Measurements from ENCODE around the gene THSD7B. TPM values are rescaled to one million over a fixed set of nuclear protein-coding genes. Genes with fewer than 3 reads are reported as not detected.

Gene THSD7B
- total and polyA plus RNA-seq, 9 of the 15 experiments (the other 6 are each of a cell fraction or from before 2014, with no cell fraction given) = not detected

DNA sequence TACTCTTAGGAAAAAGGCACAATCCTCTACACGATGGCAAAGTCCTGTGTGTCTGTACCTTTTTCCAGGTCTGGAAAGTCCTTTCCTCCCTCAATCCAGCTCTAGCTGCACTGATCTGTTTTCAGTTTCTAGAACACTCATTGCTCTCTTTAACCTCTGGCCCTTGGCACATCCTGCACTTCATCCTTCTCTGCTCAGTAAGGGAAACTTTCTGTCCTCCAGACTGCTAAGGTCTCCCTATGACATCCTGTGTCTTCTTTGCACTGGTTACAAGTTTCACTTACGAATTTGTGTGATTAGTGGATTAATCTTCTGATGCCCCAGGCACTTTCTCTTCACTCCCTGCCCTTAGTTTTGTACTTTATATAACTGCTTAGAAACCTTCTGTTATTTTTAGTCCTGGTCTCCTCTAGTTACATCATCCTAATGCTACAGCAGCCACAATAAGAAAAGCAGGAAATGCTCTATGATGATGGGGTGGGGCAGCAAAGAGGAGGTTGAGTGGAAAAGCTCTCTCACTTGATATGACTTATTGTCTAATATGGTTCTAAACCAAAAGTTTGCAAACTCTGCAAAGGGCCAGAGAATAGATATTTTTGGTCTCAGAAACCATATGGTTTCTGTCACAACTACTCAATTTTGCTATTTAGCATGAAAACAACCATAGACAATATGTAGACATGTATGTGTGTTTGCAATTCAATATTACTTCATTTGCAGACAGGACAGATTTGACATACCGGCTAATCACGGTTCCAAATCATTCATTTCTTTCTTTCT lies 568.2 kb downstream of the THSD7B start:
- Histone ChIP-seq H3K36me3 (ENCODE audit: control insufficient read depth, insufficient read depth, low read length) (no peaks in the 10 kb centered on the region), H3K79me2 (ENCODE audit: control insufficient read depth, insufficient read depth, low read length) (no peaks in the 10 kb centered on the region), H2AFZ (ENCODE audit: low read depth, low read length) (no peak overlapping the region), H3K4me1 (replicated peaks in 1 of 2; ENCODE audit: control insufficient read depth in 2 of 2, insufficient read depth in 2 of 2, low read length in 2 of 2) (no peaks in the 10 kb centered on the region), H3K9me1 (ENCODE audit: control insufficient read depth, insufficient read depth, low read length) (no peaks in the 10 kb centered on the region), H3K4me3 (no peak overlapping the region), H3K4me2 (ENCODE audit: insufficient read depth, low read length) (no peak overlapping the region), H4K20me1 (replicated peaks; ENCODE audit: control insufficient read depth, insufficient read depth, low read length) (no peaks in the 10 kb centered on the region), H3K27ac (ENCODE audit: extremely low read depth, low read depth, low read length) (no peak overlapping the region), H3K27me3 (ENCODE audit: control insufficient read depth in 2 of 2, insufficient read depth in 2 of 2, low read length in 2 of 2) (no peaks in the 10 kb centered on the region), H3K9ac (ENCODE audit: insufficient read depth in 1 of 2, low read depth in 2 of 2, low read length in 2 of 2) (no peak overlapping the region), H3K9me3 (replicated peaks; ENCODE audit: control insufficient read depth, insufficient read depth, low read depth, low read length) (no peaks in the 10 kb centered on the region)
- ChIA-PET POLR2A (no interaction called here), CTCF (ENCODE audit: low intra/inter-chr PET ratio) (no interaction called here)
- BruUV-seq (replicated peaks) = no TSS peak
- 0% methylated on average over 3 of the region's 4 CpGs for WGBS (ENCODE audit: insufficient coverage, low coverage, missing lambda C conversion rate)
- no peak for TF ChIP-seq HNRNPH1 (optimal IDR thresholded peaks at IDR 0.05; ENCODE audit: low read depth, low read length)
- TF ChIP-seq PHTF2 (CRISPR knock-in tag; IDR thresholded peaks at IDR 0.05) = no peak
- TF ChIP-seq RBM25 (IDR thresholded peaks at IDR 0.05; ENCODE audit: low read depth, low read length, severe bottlenecking) = no peak
- no peak for TF ChIP-seq PML (IDR thresholded peaks at IDR 0.05; ENCODE audit: low read length)
- TF ChIP-seq ZNF507 (tag; conservative IDR thresholded peaks at IDR 0.05) = no peak
- TF ChIP-seq, protein P1, sequence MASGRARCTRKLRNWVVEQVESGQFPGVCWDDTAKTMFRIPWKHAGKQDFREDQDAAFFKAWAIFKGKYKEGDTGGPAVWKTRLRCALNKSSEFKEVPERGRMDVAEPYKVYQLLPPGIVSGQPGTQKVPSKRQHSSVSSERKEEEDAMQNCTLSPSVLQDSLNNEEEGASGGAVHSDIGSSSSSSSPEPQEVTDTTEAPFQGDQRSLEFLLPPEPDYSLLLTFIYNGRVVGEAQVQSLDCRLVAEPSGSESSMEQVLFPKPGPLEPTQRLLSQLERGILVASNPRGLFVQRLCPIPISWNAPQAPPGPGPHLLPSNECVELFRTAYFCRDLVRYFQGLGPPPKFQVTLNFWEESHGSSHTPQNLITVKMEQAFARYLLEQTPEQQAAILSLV (tag; IDR thresholded peaks at IDR 0.05) = no peak
- TF ChIP-seq ZNF561 (CRISPR knock-in tag; conservative IDR thresholded peaks at IDR 0.05) = no peak
- no peak for TF ChIP-seq PHB2 (IDR thresholded peaks at IDR 0.05; ENCODE audit: low read depth)
- TF ChIP-seq, protein P2, sequence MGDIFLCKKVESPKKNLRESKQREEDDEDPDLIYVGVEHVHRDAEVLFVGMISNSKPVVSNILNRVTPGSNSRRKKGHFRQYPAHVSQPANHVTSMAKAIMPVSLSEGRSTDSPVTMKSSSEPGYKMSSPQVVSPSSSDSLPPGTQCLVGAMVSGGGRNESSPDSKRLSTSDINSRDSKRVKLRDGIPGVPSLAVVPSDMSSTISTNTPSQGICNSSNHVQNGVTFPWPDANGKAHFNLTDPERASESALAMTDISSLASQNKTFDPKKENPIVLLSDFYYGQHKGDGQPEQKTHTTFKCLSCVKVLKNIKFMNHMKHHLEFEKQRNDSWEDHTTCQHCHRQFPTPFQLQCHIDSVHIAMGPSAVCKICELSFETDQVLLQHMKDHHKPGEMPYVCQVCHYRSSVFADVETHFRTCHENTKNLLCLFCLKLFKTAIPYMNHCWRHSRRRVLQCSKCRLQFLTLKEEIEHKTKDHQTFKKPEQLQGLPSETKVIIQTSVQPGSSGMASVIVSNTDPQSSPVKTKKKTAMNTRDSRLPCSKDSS (IDR thresholded peaks at IDR 0.05; ENCODE audit: low read depth, partially characterized antibody) = no peak
- no peak for TF ChIP-seq TAF1 (IDR thresholded peaks at IDR 0.05; ENCODE audit: control insufficient read depth, extremely low read depth, insufficient read depth, low read length, severe bottlenecking)
- TF ChIP-seq POLR2G (IDR thresholded peaks at IDR 0.05; ENCODE audit: low read depth, low read length) = no peak
- no peak for TF ChIP-seq EHMT2 (IDR thresholded peaks at IDR 0.05)
- TF ChIP-seq, protein P3, sequence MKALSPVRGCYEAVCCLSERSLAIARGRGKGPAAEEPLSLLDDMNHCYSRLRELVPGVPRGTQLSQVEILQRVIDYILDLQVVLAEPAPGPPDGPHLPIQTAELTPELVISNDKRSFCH (CRISPR knock-in tag; IDR thresholded peaks at IDR 0.05) = no peak
- TF ChIP-seq, protein P3 (tag; IDR thresholded peaks at IDR 0.05) = no peak
- TF ChIP-seq ZNF583 (CRISPR knock-in tag; IDR thresholded peaks at IDR 0.05) = no peak
- ATAC-seq (no peak), FAIRE-seq (no peak), DNase-seq (ENCODE audit: extremely low read depth in 1 of 4, low spot score in 3 of 4) (no peak)
- in situ Hi-C loops (cut with MboI) (no loop called here), intact Hi-C loops (cut with micrococcal nuclease) (no loop called here)

Measured in K562 (cell line).